Heart right ventricle (tissue), 16 donors: Measurements from ENCODE around the gene CCDC85A. TPM values are rescaled to one million over a fixed set of nuclear protein-coding genes. Genes with fewer than 3 reads are reported as not detected.

Source experiments
- ATAC-seq, 8 donors: fragments of 200-7000 bp; cut with Tn5 transposase; one replicate each; pipeline ENCODE4 v1.9.1; 2020; ENCODE audit warnings: mild to moderate bottlenecking in 8 of 8, moderate library complexity in 8 of 8, moderate number of reproducible peaks in 1 of 8
- DNase-seq, 2 donors: peaks; one replicate each; pipeline ENCODE4 v3.0.0-alpha.2; 2020
- H3K27ac ChIP-seq, 10 donors: fragments of 200-600 bp; sonication (generic) in 2 of 10; one replicate each; pipeline versions ENCODE4 v1.5.0 to v1.8.0; 2020 to 2022; ENCODE audit warnings: mild to moderate bottlenecking in 3 of 10
- H3K27me3 ChIP-seq, 7 donors: fragments of 200-600 bp; one replicate each; pipeline ENCODE4 v1.8.0; 2021 to 2022; ENCODE audit warnings: mild to moderate bottlenecking in 2 of 7
- H3K36me3 ChIP-seq, 9 donors: fragments of 200-600 bp; sonication (generic) in 1 of 9; one replicate each; pipeline versions ENCODE4 v1.5.0 to v1.8.0; 2020 to 2022; ENCODE audit warnings: mild to moderate bottlenecking in 2 of 9
- H3K4me1 ChIP-seq, 9 donors: fragments of 200-600 bp; sonication (generic) in 1 of 9; one replicate each; pipeline versions ENCODE4 v1.5.0 to v1.8.0; 2020 to 2022; ENCODE audit warnings: mild to moderate bottlenecking in 4 of 9
- H3K4me3 ChIP-seq, 10 donors: fragments of 200-600 bp; sonication (generic) in 2 of 10; one replicate each; pipeline versions ENCODE4 v1.5.0 to v1.8.0; 2020 to 2022; ENCODE audit warnings: mild to moderate bottlenecking in 7 of 10, moderate library complexity in 2 of 10
- H3K9me3 ChIP-seq, 11 donors: fragments of 200-600 bp in 10 of 11; sonication (generic) in 2 of 11; one replicate each; pipeline versions ENCODE4 v1.5.0 to v1.8.0; 2013 to 2022; ENCODE audit warnings: mild to moderate bottlenecking in 2 of 11, control low read depth in 1 of 11, moderate library complexity in 1 of 11
- CTCF ChIP-seq, 9 donors: fragments of 200-600 bp; sonication (generic) in 2 of 9; IDR thresholded peaks; one replicate each; pipeline versions ENCODE4 v1.5.0 to v1.8.0; 2021 to 2022; ENCODE audit warnings: antibody characterized with exemption in 9 of 9, mild to moderate bottlenecking in 5 of 9, moderate library complexity in 1 of 9
- WGBS, 2 donors: extraction: QIAGEN DNeasy Blood & Tissue Kit; methylation state at CpG; one replicate each; pipeline ENCODE4 v1.1.7; 2013; ENCODE audit warnings: inconsistent platforms in 1 of 2; 5-methylcytosine and 5-hydroxymethylcytosine counted together
- intact Hi-C, 10 donors: fragments of 100-400 bp; cut with DNase I; formaldehyde crosslinking; loops; one replicate each; pipeline versions ENCODE4 v1.11.1 to v1.14.2; 2022
- polyA plus RNA-seq, 2 donors: library from polyadenylated mRNA; stranded (reverse); fragments of 200-250 nt; gene quantifications; one replicate each; pipeline ENCODE4 v1.2.3, GENCODE V29; 2013
- total RNA-seq, 10 donors: library from RNA; stranded (reverse); fragmentation: NEBNext Ultra II Directional in 3 of 10; extraction: Animal tissue kit (Norgen Biotek cat#: 25700) in 3 of 10; gene quantifications; one replicate each; pipeline versions ENCODE4 v1.2.1 to v1.2.4, GENCODE V29; 2021 to 2023
- donor health status: Arrhythmogenic right ventricular cardiomyopathy.
- donor health status: ischemic (EF 13 %, LVEDD 7.1; RV severe dilation, severe dysfunction).
- donor health status: healthy with polysubstance abuse.
- donor health status: DM: no; HTN: yes; CAD: no.
- donor health status: DM: no; HTN: no; CAD: no.
- donor health status: ischemic (EF 25% LVEDD 6.9; RV normal size, moderate dysfunction).
- donor health status: ischemic (EF 25% LVEDD 5.7; RV mildly dilated, moderate dysfunction).
- donor health status: healthy.
- donor health status: DM: yes; HTN: yes; CAD: no.
- donor health status: Ischemic cardiomyopathy.
- donor health status: ischemic (EF 35%, LVEDD 5.7; RV mildly dilated, moderate dysfunction).
- donor health status: nonischemic (EF 11% LVEDD 7.7; RV severe dilation, severe dysfunction).
- donor health status: DM: yes; HTN: yes; CAD: no.
- donor health status: PGD.
- donor health status: ischemic (EF 29% LVEDD 5.4; RV normal size, mild dysfunction).
- donor health status: nonischemic (EF 23%, LVEDD 6.1; RV moderate dilation, normal function).

Gene CCDC85A
- total and polyA plus RNA-seq, 12 donors, result 1.5 to 8.5 (median 3.5) TPM

GRCh38 chr2:56202381-56203121 lies 18.8 kb downstream of the CCDC85A start:
- ATAC-seq, result no peak
- H3K4me3 ChIP-seq, result no peak overlapping the region
- H3K27ac ChIP-seq, result no peak overlapping the region
- no peaks in the 10 kb centered on the region for H3K9me3 ChIP-seq
- no peaks in the 10 kb centered on the region for H3K27me3 ChIP-seq
- 87 to 90% methylated on average over 3 of the region's 3 CpGs for WGBS, 2 donors
- no peak for DNase-seq
- H3K4me1 ChIP-seq, result no peaks in the 10 kb centered on the region
- intact Hi-C loops, result no loop called here
- peaks cover 0 to 6% (median 0%) of the 10 kb centered on the region in 9 donors for H3K36me3 ChIP-seq
- no peak for TF ChIP-seq CTCF (IDR thresholded peaks at IDR 0.05)

- no peaks in the 10 kb centered on the region for H3K4me1 ChIP-seq
- H3K4me3 ChIP-seq, result no peak overlapping the region
- no peak for ATAC-seq
- H3K36me3 ChIP-seq, result peaks cover 0 to 6% (median 0%) of the 10 kb centered on the region in 9 donors
- no peak overlapping the region for H3K27ac ChIP-seq
- TF ChIP-seq CTCF (IDR thresholded peaks at IDR 0.05), result no peak
- intact Hi-C loops, result no loop called here
- no peaks in the 10 kb centered on the region for H3K9me3 ChIP-seq
- WGBS, 2 donors, result 90 to 92% methylated on average over 3 of the region's 3 CpGs
- H3K27me3 ChIP-seq, result no peaks in the 10 kb centered on the region
- no peak for DNase-seq
These were observed 20.8 kb downstream of the CCDC85A start for GRCh38 chr2:56204556-56204955.

- TF ChIP-seq CTCF (IDR thresholded peaks at IDR 0.05), result no peak
- H3K4me1 ChIP-seq, result peaks cover 0 to 5% (median 0%) of the 10 kb centered on the region in 9 donors
- ATAC-seq (no peak), DNase-seq (no peak)
- no peak overlapping the region for H3K4me3 ChIP-seq
- WGBS, 2 donors, result 2 to 3% methylated on average over 1 of the region's 1 CpG
- intact Hi-C loops, result no loop called here
- H3K36me3 ChIP-seq, result peaks cover 0 to 6% (median 0%) of the 10 kb centered on the region in 9 donors
- no peaks in the 10 kb centered on the region for H3K27me3 ChIP-seq
- H3K27ac ChIP-seq, result no peak overlapping the region
- H3K9me3 ChIP-seq, result no peaks in the 10 kb centered on the region
These were observed 22.5 kb downstream of the CCDC85A start for GRCh38 chr2:56206250-56206649.

GRCh38 chr2:56207760-56208159 lies 24.0 kb downstream of the CCDC85A start:
- ATAC-seq, result no peak
- no peak overlapping the region for H3K27ac ChIP-seq
- WGBS, 2 donors, result 82 to 84% methylated on average over 1 of the region's 1 CpG
- TF ChIP-seq CTCF (IDR thresholded peaks at IDR 0.05), result no peak
- DNase-seq, result no peak
- H3K36me3 ChIP-seq, result peaks cover 0 to 6% (median 0%) of the 10 kb centered on the region in 9 donors
- peaks cover 0 to 12% (median 0%) of the 10 kb centered on the region in 9 donors for H3K4me1 ChIP-seq
- H3K27me3 ChIP-seq, result no peaks in the 10 kb centered on the region
- intact Hi-C loops, result no loop called here
- H3K9me3 ChIP-seq, result no peaks in the 10 kb centered on the region
- H3K4me3 ChIP-seq, result no peak overlapping the region
